Osteoblast (primary cell): Measurements from ENCODE around the gene RPP25. TPM values are rescaled to one million over a fixed set of nuclear protein-coding genes. Genes with fewer than 3 reads are reported as not detected.
A peak's percentile ranks its signal among the peaks of the same experiment; 100 is the strongest.

Experiments used
- DNase-seq: peaks from one replicate; pipeline ENCODE4 v3.0.0; 2011; ENCODE audit warnings: low spot score, mixed read lengths; ENCODE audit not compliant: insufficient read length; ENCODE audit errors: missing footprints
- H2AFZ ChIP-seq: 2 replicates; pipeline ENCODE4 v1.6.0; 2011; ENCODE audit warnings: mild to moderate bottlenecking, low read length
- H3K27ac ChIP-seq: 2 replicates; pipeline ENCODE4 v1.5.1; 2011; ENCODE audit warnings: mild to moderate bottlenecking, low read depth, low read length, moderate library complexity
- H3K27me3 ChIP-seq: 2 replicates; pipeline ENCODE4 v1.6.0; 2012; ENCODE audit warnings: mild to moderate bottlenecking, control low read depth, inconsistent platforms, low read length, moderate library complexity; ENCODE audit not compliant: insufficient read depth
- H3K36me3 ChIP-seq: 2 replicates; pipeline ENCODE4 v1.5.1; 2011; ENCODE audit warnings: mild to moderate bottlenecking, low read length, control low read depth, moderate library complexity; ENCODE audit not compliant: insufficient read depth
- H3K4me1 ChIP-seq: 2 replicates; pipeline ENCODE4 v1.5.1; 2011; ENCODE audit warnings: mild to moderate bottlenecking, low read length, control low read depth, moderate library complexity; ENCODE audit not compliant: insufficient read depth
- H3K4me2 ChIP-seq: 2 replicates; pipeline ENCODE4 v1.6.0; 2011; ENCODE audit warnings: mild to moderate bottlenecking, low read length; ENCODE audit not compliant: insufficient read depth
- H3K4me3 ChIP-seq: fragments of 200-600 bp; sonication (generic); 3 replicates; pipeline ENCODE4 v1.5.1; 2012; ENCODE audit warnings: mild to moderate bottlenecking, low read length, inconsistent platforms; ENCODE audit not compliant: insufficient read depth
- H3K79me2 ChIP-seq: 2 replicates; pipeline ENCODE4 v1.6.0; 2012; ENCODE audit warnings: mild to moderate bottlenecking, low read length, control low read depth, inconsistent platforms; ENCODE audit not compliant: insufficient read depth
- H3K9me3 ChIP-seq: 2 replicates; pipeline ENCODE4 v1.5.1; 2011; ENCODE audit warnings: low read depth, low read length, control low read depth
- H4K20me1 ChIP-seq: 2 replicates; pipeline ENCODE4 v1.6.0; 2012; ENCODE audit warnings: mild to moderate bottlenecking, low read length, control low read depth; ENCODE audit not compliant: insufficient read depth
- CTCF ChIP-seq: IDR thresholded peaks from 2 replicates; pipeline ENCODE4 v1.5.1; 2011; ENCODE audit warnings: mild to moderate bottlenecking, low read depth, low read length, moderate library complexity; ENCODE audit errors: extremely low read depth
- total RNA-seq: library from RNA; depleted of rRNA; stranded (reverse); fragments of >200 nt; gene quantifications from 2 replicates; pipeline ENCODE4 v1.2.3, GENCODE V29; 2012

Gene RPP25
- total RNA-seq, 1 donor: 6.9 TPM

DNA sequence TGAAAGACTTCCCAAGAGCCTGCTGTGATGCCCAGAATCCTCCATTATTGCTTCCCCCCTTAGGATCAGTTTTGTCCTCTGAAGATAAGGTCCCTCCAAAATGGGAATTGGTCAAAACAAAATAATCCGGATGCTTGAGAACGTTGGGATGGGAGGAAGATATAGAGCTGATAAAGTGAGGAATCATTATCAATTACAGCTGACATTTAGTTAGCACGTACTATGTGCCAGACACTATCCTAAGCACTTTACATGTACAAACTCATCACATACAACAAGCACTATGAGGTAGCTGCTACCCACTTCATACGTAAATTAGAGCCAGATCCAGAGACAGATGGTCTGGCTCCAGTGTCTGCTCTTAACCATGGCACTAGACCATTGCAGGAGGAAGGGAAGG, 6.6 kb upstream of the RPP25 start:
- no peak for DNase-seq
- no peak overlapping the region for H2AFZ ChIP-seq

DNA sequence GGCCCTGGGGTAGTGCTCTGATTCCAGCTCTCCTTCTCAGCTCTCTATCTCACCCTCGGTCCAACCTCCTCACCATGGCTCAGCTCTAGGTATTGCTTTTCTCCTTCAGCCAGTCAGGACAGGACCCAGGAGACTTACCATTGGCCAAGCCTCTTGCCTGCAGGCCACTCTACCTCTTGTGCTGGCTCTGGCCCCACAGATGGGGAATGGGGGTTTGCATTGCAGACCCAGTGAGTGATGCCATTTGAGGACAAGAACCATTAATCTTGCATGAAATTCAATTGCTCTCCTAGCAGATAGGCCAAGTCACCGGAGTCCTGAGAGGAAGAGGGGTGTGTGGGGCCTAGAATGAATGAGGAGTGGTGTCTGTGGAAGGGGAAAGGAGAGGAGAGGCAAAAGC, 6.1 kb upstream of the RPP25 start:
- Histone ChIP-seq H3K9me3 (no peaks in the 10 kb centered on the region), H3K79me2 (no peaks in the 10 kb centered on the region), H3K27me3 (peaks cover 38% of the 10 kb centered on the region), H3K4me2 (no peak overlapping the region), H3K27ac (no peak overlapping the region), H3K4me1 (peaks cover 11% of the 10 kb centered on the region), H3K4me3 (no peak overlapping the region), H4K20me1 (no peaks in the 10 kb centered on the region), H2AFZ (no peak overlapping the region), H3K36me3 (no peaks in the 10 kb centered on the region)
- TF ChIP-seq CTCF: no peak
- DNase-seq: no peak

More for the DNA sequence above, 6.6 kb upstream of the RPP25 start:
- no peak overlapping the region for H3K4me3 ChIP-seq
- H3K4me1 ChIP-seq: peaks cover 10% of the 10 kb centered on the region
- peaks cover 33% of the 10 kb centered on the region for H3K27me3 ChIP-seq
- H3K36me3 ChIP-seq: no peaks in the 10 kb centered on the region
- no peak overlapping the region for H3K4me2 ChIP-seq
- no peak for TF ChIP-seq CTCF
- no peaks in the 10 kb centered on the region for H3K9me3 ChIP-seq
- H4K20me1 ChIP-seq: no peaks in the 10 kb centered on the region
- no peaks in the 10 kb centered on the region for H3K79me2 ChIP-seq
- no peak overlapping the region for H3K27ac ChIP-seq

DNA sequence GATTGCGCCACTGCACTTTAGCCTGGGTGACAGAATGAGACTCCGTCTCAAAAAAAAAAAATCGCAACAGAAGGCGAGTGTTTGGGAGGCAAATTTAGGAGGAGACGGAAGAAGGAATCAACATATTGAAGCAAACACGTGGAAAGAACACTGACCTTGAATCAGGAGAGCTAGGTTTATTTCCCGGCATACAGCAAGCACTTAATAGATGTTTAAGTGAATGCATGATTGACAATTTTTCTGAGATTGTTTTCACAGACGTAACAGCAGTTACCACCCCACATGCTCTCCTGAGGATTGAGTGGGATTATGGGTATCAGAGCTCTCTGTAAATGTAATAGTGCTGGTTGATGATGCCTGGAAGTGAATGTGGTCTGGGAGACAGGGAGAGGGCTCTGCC, 5.6 kb upstream of the RPP25 start:
- TF ChIP-seq CTCF: no peak

GRCh38 chr15:74961616-74962015, 5.0 kb upstream of the RPP25 start:
- Histone ChIP-seq H3K4me2 (no peak overlapping the region), H3K9me3 (no peaks in the 10 kb centered on the region), H3K79me2 (no peaks in the 10 kb centered on the region), H3K27me3 (peaks cover 47% of the 10 kb centered on the region), H3K27ac (no peak overlapping the region), H3K36me3 (no peaks in the 10 kb centered on the region), H3K4me1 (peaks cover 21% of the 10 kb centered on the region), H4K20me1 (no peaks in the 10 kb centered on the region), H2AFZ (no peak overlapping the region), H3K4me3 (no peak overlapping the region)
- peak; percentile 61 for DNase-seq
- no peak for TF ChIP-seq CTCF

More for the DNA sequence above, 5.6 kb upstream of the RPP25 start:
- Histone ChIP-seq H3K9me3 (no peaks in the 10 kb centered on the region), H2AFZ (no peak overlapping the region), H3K27ac (no peak overlapping the region), H3K79me2 (no peaks in the 10 kb centered on the region), H3K4me3 (no peak overlapping the region), H3K4me1 (peaks cover 15% of the 10 kb centered on the region), H3K36me3 (no peaks in the 10 kb centered on the region), H4K20me1 (no peaks in the 10 kb centered on the region), H3K4me2 (no peak overlapping the region), H3K27me3 (peaks cover 43% of the 10 kb centered on the region)
- DNase-seq: no peak
